ENCODE measurements around the gene CDIPT.

DNA sequence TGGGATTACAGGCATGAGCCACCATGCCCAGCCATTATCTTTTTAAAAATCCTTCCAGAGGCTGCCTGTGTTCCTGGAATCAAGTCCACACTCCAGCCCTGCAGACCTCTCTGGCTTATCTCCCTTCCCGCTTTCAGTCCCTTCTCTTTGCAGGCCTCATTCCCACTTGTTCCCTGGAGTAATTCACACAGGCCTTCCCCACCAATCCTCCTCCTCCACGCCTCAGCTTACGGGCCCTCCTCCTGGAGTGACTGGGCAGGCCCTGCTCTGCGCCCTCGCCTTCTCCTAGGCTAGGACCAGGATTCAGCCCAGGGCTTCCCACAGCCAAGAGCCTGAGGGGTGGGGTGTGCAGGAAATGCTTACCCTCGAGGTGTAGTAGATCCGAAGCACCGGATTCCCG, 2.8 kb downstream of the CDIPT start:
- TF ChIP-seq, protein P1, sequence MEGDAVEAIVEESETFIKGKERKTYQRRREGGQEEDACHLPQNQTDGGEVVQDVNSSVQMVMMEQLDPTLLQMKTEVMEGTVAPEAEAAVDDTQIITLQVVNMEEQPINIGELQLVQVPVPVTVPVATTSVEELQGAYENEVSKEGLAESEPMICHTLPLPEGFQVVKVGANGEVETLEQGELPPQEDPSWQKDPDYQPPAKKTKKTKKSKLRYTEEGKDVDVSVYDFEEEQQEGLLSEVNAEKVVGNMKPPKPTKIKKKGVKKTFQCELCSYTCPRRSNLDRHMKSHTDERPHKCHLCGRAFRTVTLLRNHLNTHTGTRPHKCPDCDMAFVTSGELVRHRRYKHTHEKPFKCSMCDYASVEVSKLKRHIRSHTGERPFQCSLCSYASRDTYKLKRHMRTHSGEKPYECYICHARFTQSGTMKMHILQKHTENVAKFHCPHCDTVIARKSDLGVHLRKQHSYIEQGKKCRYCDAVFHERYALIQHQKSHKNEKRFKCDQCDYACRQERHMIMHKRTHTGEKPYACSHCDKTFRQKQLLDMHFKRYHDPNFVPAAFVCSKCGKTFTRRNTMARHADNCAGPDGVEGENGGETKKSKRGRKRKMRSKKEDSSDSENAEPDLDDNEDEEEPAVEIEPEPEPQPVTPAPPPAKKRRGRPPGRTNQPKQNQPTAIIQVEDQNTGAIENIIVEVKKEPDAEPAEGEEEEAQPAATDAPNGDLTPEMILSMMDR (IDR thresholded peaks at IDR 0.05), result no peak
- TF ChIP-seq POLR2AphosphoS5 (IDR thresholded peaks at IDR 0.05; ENCODE audit: insufficient read depth in 1 of 2, low read depth in 1 of 2) (no peak), POLR2A (IDR thresholded peaks at IDR 0.05) (no peak)

Data from vagina (tissue), 2 donors.